ENCODE data around the gene STOML3.

DNA sequence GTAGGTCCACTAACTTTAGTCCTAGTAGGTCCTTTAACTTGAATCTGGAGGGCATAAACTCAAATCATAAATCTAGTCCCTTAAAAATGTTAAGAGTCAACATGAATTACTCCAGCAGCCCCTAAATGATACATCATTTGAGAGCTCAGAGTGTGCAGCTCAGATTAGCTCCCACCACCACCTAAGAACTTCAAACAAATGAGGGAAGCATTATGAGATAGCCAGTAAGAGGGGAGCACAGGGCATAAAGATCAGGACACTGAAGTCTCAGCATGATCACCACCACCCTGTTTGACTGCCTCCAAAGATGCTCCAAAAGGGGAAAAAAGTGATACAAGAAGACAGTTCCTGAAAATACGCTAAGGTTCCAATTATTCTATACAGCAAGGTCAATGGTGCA is 41.5 kb upstream of the STOML3 start:
- TF ChIP-seq, protein P1, sequence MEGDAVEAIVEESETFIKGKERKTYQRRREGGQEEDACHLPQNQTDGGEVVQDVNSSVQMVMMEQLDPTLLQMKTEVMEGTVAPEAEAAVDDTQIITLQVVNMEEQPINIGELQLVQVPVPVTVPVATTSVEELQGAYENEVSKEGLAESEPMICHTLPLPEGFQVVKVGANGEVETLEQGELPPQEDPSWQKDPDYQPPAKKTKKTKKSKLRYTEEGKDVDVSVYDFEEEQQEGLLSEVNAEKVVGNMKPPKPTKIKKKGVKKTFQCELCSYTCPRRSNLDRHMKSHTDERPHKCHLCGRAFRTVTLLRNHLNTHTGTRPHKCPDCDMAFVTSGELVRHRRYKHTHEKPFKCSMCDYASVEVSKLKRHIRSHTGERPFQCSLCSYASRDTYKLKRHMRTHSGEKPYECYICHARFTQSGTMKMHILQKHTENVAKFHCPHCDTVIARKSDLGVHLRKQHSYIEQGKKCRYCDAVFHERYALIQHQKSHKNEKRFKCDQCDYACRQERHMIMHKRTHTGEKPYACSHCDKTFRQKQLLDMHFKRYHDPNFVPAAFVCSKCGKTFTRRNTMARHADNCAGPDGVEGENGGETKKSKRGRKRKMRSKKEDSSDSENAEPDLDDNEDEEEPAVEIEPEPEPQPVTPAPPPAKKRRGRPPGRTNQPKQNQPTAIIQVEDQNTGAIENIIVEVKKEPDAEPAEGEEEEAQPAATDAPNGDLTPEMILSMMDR (IDR thresholded peaks at IDR 0.05; ENCODE audit: insufficient read depth, low read length), result no peak
- no peak for TF ChIP-seq POLR2AphosphoS5 (IDR thresholded peaks at IDR 0.05; ENCODE audit: low read depth)
- TF ChIP-seq, protein P2, sequence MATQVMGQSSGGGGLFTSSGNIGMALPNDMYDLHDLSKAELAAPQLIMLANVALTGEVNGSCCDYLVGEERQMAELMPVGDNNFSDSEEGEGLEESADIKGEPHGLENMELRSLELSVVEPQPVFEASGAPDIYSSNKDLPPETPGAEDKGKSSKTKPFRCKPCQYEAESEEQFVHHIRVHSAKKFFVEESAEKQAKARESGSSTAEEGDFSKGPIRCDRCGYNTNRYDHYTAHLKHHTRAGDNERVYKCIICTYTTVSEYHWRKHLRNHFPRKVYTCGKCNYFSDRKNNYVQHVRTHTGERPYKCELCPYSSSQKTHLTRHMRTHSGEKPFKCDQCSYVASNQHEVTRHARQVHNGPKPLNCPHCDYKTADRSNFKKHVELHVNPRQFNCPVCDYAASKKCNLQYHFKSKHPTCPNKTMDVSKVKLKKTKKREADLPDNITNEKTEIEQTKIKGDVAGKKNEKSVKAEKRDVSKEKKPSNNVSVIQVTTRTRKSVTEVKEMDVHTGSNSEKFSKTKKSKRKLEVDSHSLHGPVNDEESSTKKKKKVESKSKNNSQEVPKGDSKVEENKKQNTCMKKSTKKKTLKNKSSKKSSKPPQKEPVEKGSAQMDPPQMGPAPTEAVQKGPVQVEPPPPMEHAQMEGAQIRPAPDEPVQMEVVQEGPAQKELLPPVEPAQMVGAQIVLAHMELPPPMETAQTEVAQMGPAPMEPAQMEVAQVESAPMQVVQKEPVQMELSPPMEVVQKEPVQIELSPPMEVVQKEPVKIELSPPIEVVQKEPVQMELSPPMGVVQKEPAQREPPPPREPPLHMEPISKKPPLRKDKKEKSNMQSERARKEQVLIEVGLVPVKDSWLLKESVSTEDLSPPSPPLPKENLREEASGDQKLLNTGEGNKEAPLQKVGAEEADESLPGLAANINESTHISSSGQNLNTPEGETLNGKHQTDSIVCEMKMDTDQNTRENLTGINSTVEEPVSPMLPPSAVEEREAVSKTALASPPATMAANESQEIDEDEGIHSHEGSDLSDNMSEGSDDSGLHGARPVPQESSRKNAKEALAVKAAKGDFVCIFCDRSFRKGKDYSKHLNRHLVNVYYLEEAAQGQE (IDR thresholded peaks at IDR 0.05; ENCODE audit: insufficient replicate concordance, low read depth), result no peak
- TF ChIP-seq GABPA (IDR thresholded peaks at IDR 0.05; ENCODE audit: low read depth), result no peak
- no peak for TF ChIP-seq SPI1 (IDR thresholded peaks at IDR 0.05; ENCODE audit: borderline replicate concordance, low read depth)

Data from HL-60 (cell line).